Effector memory CD4-positive, alpha-beta T cell (primary cell): ENCODE data around the gene KIAA1671.
"Not testable (repeated sequence)": the region's sequence is repeated elsewhere in the genome, so short reads cannot be mapped to it uniquely, and the experiment has no call there.

ENCODE experiments used
- DNase-seq, 3 donors: peaks; one replicate each; pipeline ENCODE4 v3.0.0-alpha.2; 2020
- H3K27ac ChIP-seq: 2 replicates; pipeline ENCODE4 v1.7.0; 2013; ENCODE audit warnings: mild to moderate bottlenecking, low read length, moderate library complexity; ENCODE audit not compliant: insufficient read depth, poor library complexity, severe bottlenecking
- H3K27me3 ChIP-seq: replicated peaks from 2 replicates; pipeline ENCODE4 v1.7.0; 2013; ENCODE audit warnings: mild to moderate bottlenecking, low read length; ENCODE audit not compliant: insufficient read depth, control insufficient read depth, poor library complexity, severe bottlenecking
- H3K36me3 ChIP-seq: 2 replicates; pipeline ENCODE4 v1.7.0; 2013; ENCODE audit warnings: mild to moderate bottlenecking, low read length, moderate library complexity; ENCODE audit not compliant: control insufficient read depth, insufficient read depth
- H3K4me1 ChIP-seq: 2 replicates; pipeline ENCODE4 v1.7.0; 2013; ENCODE audit warnings: low read length, mild to moderate bottlenecking; ENCODE audit not compliant: control insufficient read depth, insufficient read depth, poor library complexity, severe bottlenecking
- H3K4me3 ChIP-seq: 2 replicates; pipeline ENCODE4 v1.7.0; 2013; ENCODE audit warnings: low read length, low read depth, mild to moderate bottlenecking; ENCODE audit not compliant: insufficient read depth, poor library complexity, severe bottlenecking
- H3K9me3 ChIP-seq: 2 replicates; pipeline ENCODE4 v1.7.0; 2013; ENCODE audit warnings: mild to moderate bottlenecking, low read length, moderate library complexity; ENCODE audit not compliant: control insufficient read depth

KIAA1671 gene

GRCh38 chr22:25202290-25202921 is 249.9 kb downstream of the KIAA1671 start:
- DNase-seq, result peak in 2 of 3 donors; percentile 8 to 12
- Histone ChIP-seq H3K27me3 (no peaks in the 10 kb centered on the region), H3K27ac (no peak overlapping the region), H3K4me1 (no peaks in the 10 kb centered on the region), H3K36me3 (no peaks in the 10 kb centered on the region), H3K4me3 (no peak overlapping the region), H3K9me3 (no peaks in the 10 kb centered on the region)

- H3K36me3 ChIP-seq, result no peaks in the 10 kb centered on the region
- no peaks in the 10 kb centered on the region for H3K4me1 ChIP-seq
- no peak overlapping the region for H3K4me3 ChIP-seq
- no peaks in the 10 kb centered on the region for H3K9me3 ChIP-seq
- DNase-seq, result no peak
- H3K27ac ChIP-seq, result no peak overlapping the region
- H3K27me3 ChIP-seq, result no peaks in the 10 kb centered on the region
Measured at GRCh38 chr22:25203082-25203481, 250.6 kb downstream of the KIAA1671 start.

GRCh38 chr22:25204547-25204946 is 252.0 kb downstream of the KIAA1671 start:
- not testable (repeated sequence) for H3K4me1 ChIP-seq, H3K9me3 ChIP-seq, H3K36me3 ChIP-seq, H3K27me3 ChIP-seq, DNase-seq, H3K27ac ChIP-seq, H3K4me3 ChIP-seq

- Histone ChIP-seq H3K4me3 (no peak overlapping the region), H3K27me3 (no peaks in the 10 kb centered on the region), H3K36me3 (no peaks in the 10 kb centered on the region), H3K27ac (no peak overlapping the region), H3K9me3 (no peaks in the 10 kb centered on the region), H3K4me1 (no peaks in the 10 kb centered on the region)
- no peak for DNase-seq
Measured at GRCh38 chr22:25205847-25206246, 253.3 kb downstream of the KIAA1671 start.

- H3K4me3 ChIP-seq, result no peak overlapping the region
- H3K27ac ChIP-seq, result no peak overlapping the region
- no peaks in the 10 kb centered on the region for H3K27me3 ChIP-seq
- no peaks in the 10 kb centered on the region for H3K36me3 ChIP-seq
- no peaks in the 10 kb centered on the region for H3K9me3 ChIP-seq
- no peak for DNase-seq
- no peaks in the 10 kb centered on the region for H3K4me1 ChIP-seq
Measured at GRCh38 chr22:25206998-25207397, 254.5 kb downstream of the KIAA1671 start.

- Histone ChIP-seq H3K4me3 (no peak overlapping the region), H3K4me1 (no peaks in the 10 kb centered on the region), H3K27me3 (no peaks in the 10 kb centered on the region), H3K9me3 (no peaks in the 10 kb centered on the region), H3K27ac (no peak overlapping the region), H3K36me3 (no peaks in the 10 kb centered on the region)
- DNase-seq, result no peak
Measured at GRCh38 chr22:25207553-25208157, 255.1 kb downstream of the KIAA1671 start.

- DNase-seq, result no peak
- H3K36me3 ChIP-seq, result no peaks in the 10 kb centered on the region
- no peaks in the 10 kb centered on the region for H3K4me1 ChIP-seq
- H3K4me3 ChIP-seq, result no peak overlapping the region
- H3K9me3 ChIP-seq, result no peaks in the 10 kb centered on the region
- no peaks in the 10 kb centered on the region for H3K27me3 ChIP-seq
- no peak overlapping the region for H3K27ac ChIP-seq
Measured at GRCh38 chr22:25208328-25208727, 255.8 kb downstream of the KIAA1671 start.

- no peak for DNase-seq
- Histone ChIP-seq H3K4me1 (no peaks in the 10 kb centered on the region), H3K27me3 (no peaks in the 10 kb centered on the region), H3K9me3 (no peaks in the 10 kb centered on the region), H3K4me3 (no peak overlapping the region), H3K36me3 (no peaks in the 10 kb centered on the region), H3K27ac (no peak overlapping the region)
Measured at GRCh38 chr22:25208743-25209505, 256.4 kb downstream of the KIAA1671 start.

- H3K27me3 ChIP-seq, result no peaks in the 10 kb centered on the region
- H3K4me3 ChIP-seq, result no peak overlapping the region
- DNase-seq, result no peak
- H3K4me1 ChIP-seq, result no peaks in the 10 kb centered on the region
- no peak overlapping the region for H3K27ac ChIP-seq
- no peaks in the 10 kb centered on the region for H3K36me3 ChIP-seq
- no peaks in the 10 kb centered on the region for H3K9me3 ChIP-seq
Measured at GRCh38 chr22:25210793-25211192, 258.3 kb downstream of the KIAA1671 start.

GRCh38 chr22:25212337-25212736 is 259.8 kb downstream of the KIAA1671 start:
- H3K4me3 ChIP-seq, result no peak overlapping the region
- no peaks in the 10 kb centered on the region for H3K36me3 ChIP-seq
- no peaks in the 10 kb centered on the region for H3K9me3 ChIP-seq
- no peak overlapping the region for H3K27ac ChIP-seq
- DNase-seq, result no peak
- no peaks in the 10 kb centered on the region for H3K27me3 ChIP-seq
- no peaks in the 10 kb centered on the region for H3K4me1 ChIP-seq
